Tibial nerve (tissue), 4 donors: ENCODE data around the gene MRTFA.
"Not testable (repeated sequence)": the region's sequence is repeated elsewhere in the genome, so short reads cannot be mapped to it uniquely, and the experiment has no call there.

Source experiments
- CTCF ChIP-seq, 5 experiments: fragments of 200-600 bp in 3 of 5; fragments of 450-650 bp in 2 of 5; sonication (generic) in 3 of 5; IDR thresholded peaks; one replicate each; pipeline ENCODE4 v1.5.1; 2016 to 2019; ENCODE audit warnings: antibody characterized with exemption in 5 of 5, mild to moderate bottlenecking in 3 of 5, moderate library complexity in 2 of 5
- EP300 ChIP-seq, 2 donors: sonication (generic); formaldehyde crosslinking; IDR thresholded peaks; one replicate each; pipeline ENCODE4 v1.6.1; 2017; ENCODE audit warnings: antibody characterized with exemption in 2 of 2, mild to moderate bottlenecking in 1 of 2
- POLR2A ChIP-seq, 2 donors: fragments of 450-650 bp; IDR thresholded peaks; one replicate each; pipeline ENCODE4 v1.6.1; 2017; ENCODE audit warnings: antibody characterized with exemption in 2 of 2, mild to moderate bottlenecking in 2 of 2, moderate library complexity in 2 of 2

- TF ChIP-seq CTCF, POLR2A (IDR thresholded peaks at IDR 0.05): not testable (repeated sequence)
- peak in 1 of 2 donors; percentile 9 for TF ChIP-seq EP300 (IDR thresholded peaks at IDR 0.05)
Observed at GRCh38 chr22:40508046-40508445, 128.5 kb downstream of the MRTFA start.
